Osteoblast (primary cell): Measurements from ENCODE around the gene MAPT. TPM values are rescaled to one million over a fixed set of nuclear protein-coding genes. Genes with fewer than 3 reads are reported as not detected.

Experiments
- DNase-seq: peaks from one replicate; pipeline ENCODE4 v3.0.0; 2011; ENCODE audit warnings: low spot score, mixed read lengths; ENCODE audit not compliant: insufficient read length; ENCODE audit errors: missing footprints
- H2AFZ ChIP-seq: 2 replicates; pipeline ENCODE4 v1.6.0; 2011; ENCODE audit warnings: mild to moderate bottlenecking, low read length
- H3K27ac ChIP-seq: 2 replicates; pipeline ENCODE4 v1.5.1; 2011; ENCODE audit warnings: mild to moderate bottlenecking, low read depth, low read length, moderate library complexity
- H3K27me3 ChIP-seq: 2 replicates; pipeline ENCODE4 v1.6.0; 2012; ENCODE audit warnings: mild to moderate bottlenecking, control low read depth, inconsistent platforms, low read length, moderate library complexity; ENCODE audit not compliant: insufficient read depth
- H3K36me3 ChIP-seq: 2 replicates; pipeline ENCODE4 v1.5.1; 2011; ENCODE audit warnings: mild to moderate bottlenecking, low read length, control low read depth, moderate library complexity; ENCODE audit not compliant: insufficient read depth
- H3K4me1 ChIP-seq: 2 replicates; pipeline ENCODE4 v1.5.1; 2011; ENCODE audit warnings: mild to moderate bottlenecking, low read length, control low read depth, moderate library complexity; ENCODE audit not compliant: insufficient read depth
- H3K4me2 ChIP-seq: 2 replicates; pipeline ENCODE4 v1.6.0; 2011; ENCODE audit warnings: mild to moderate bottlenecking, low read length; ENCODE audit not compliant: insufficient read depth
- H3K4me3 ChIP-seq: fragments of 200-600 bp; sonication (generic); 3 replicates; pipeline ENCODE4 v1.5.1; 2012; ENCODE audit warnings: mild to moderate bottlenecking, low read length, inconsistent platforms; ENCODE audit not compliant: insufficient read depth
- H3K79me2 ChIP-seq: 2 replicates; pipeline ENCODE4 v1.6.0; 2012; ENCODE audit warnings: mild to moderate bottlenecking, low read length, control low read depth, inconsistent platforms; ENCODE audit not compliant: insufficient read depth
- H3K9me3 ChIP-seq: 2 replicates; pipeline ENCODE4 v1.5.1; 2011; ENCODE audit warnings: low read depth, low read length, control low read depth
- H4K20me1 ChIP-seq: 2 replicates; pipeline ENCODE4 v1.6.0; 2012; ENCODE audit warnings: mild to moderate bottlenecking, low read length, control low read depth; ENCODE audit not compliant: insufficient read depth
- total RNA-seq: library from RNA; depleted of rRNA; stranded (reverse); fragments of >200 nt; gene quantifications from 2 replicates; pipeline ENCODE4 v1.2.3, GENCODE V29; 2012
- TF ChIP-seq, protein P1 (sequence below): IDR thresholded peaks from 2 replicates; pipeline ENCODE4 v1.5.1; 2011; ENCODE audit warnings: mild to moderate bottlenecking, low read depth, low read length, moderate library complexity; ENCODE audit errors: extremely low read depth

Gene MAPT
- total RNA-seq, 1 donor = 0.36 TPM

DNA sequence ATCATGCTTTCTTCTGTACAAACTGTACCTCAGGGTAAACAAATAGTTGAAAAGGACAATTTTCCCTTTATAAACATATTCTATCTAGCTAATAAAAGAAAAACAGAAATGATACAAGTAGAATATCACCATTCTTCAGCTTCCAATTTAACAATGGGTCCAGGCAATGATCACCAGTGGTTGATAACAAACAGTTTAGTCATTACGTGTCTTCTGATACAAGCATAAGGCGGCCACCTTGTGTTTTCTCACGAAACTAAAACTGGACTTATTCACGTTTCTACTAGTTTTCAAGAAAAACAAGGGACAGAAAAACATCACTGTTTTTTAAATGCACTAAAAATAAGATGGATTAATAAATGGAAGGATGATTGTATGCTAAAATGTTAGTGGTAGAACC is 163.0 kb downstream of the MAPT start:
- peaks cover 6% of the 10 kb centered on the region for H3K36me3 ChIP-seq
- peaks cover 30% of the 10 kb centered on the region for H4K20me1 ChIP-seq
- no peak for DNase-seq
- TF ChIP-seq, protein P1, sequence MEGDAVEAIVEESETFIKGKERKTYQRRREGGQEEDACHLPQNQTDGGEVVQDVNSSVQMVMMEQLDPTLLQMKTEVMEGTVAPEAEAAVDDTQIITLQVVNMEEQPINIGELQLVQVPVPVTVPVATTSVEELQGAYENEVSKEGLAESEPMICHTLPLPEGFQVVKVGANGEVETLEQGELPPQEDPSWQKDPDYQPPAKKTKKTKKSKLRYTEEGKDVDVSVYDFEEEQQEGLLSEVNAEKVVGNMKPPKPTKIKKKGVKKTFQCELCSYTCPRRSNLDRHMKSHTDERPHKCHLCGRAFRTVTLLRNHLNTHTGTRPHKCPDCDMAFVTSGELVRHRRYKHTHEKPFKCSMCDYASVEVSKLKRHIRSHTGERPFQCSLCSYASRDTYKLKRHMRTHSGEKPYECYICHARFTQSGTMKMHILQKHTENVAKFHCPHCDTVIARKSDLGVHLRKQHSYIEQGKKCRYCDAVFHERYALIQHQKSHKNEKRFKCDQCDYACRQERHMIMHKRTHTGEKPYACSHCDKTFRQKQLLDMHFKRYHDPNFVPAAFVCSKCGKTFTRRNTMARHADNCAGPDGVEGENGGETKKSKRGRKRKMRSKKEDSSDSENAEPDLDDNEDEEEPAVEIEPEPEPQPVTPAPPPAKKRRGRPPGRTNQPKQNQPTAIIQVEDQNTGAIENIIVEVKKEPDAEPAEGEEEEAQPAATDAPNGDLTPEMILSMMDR = no peak
- H3K27ac ChIP-seq = no peak overlapping the region
- H3K4me2 ChIP-seq = no peak overlapping the region
- peaks cover 44% of the 10 kb centered on the region for H3K79me2 ChIP-seq
- no peaks in the 10 kb centered on the region for H3K9me3 ChIP-seq
- no peak overlapping the region for H2AFZ ChIP-seq
- no peak overlapping the region for H3K4me3 ChIP-seq
- no peaks in the 10 kb centered on the region for H3K27me3 ChIP-seq
- peaks cover 21% of the 10 kb centered on the region for H3K4me1 ChIP-seq

GRCh38 chr17:46059486-46059885 is 165.1 kb downstream of the MAPT start:
- H3K79me2 ChIP-seq = peaks cover 47% of the 10 kb centered on the region
- no peaks in the 10 kb centered on the region for H3K9me3 ChIP-seq
- H3K27me3 ChIP-seq = no peaks in the 10 kb centered on the region
- TF ChIP-seq, protein P1 = no peak
- H3K27ac ChIP-seq = no peak overlapping the region
- H4K20me1 ChIP-seq = peaks cover 30% of the 10 kb centered on the region
- H3K4me1 ChIP-seq = peaks cover 24% of the 10 kb centered on the region
- H3K4me3 ChIP-seq = no peak overlapping the region
- H3K36me3 ChIP-seq = peaks cover 6% of the 10 kb centered on the region
- DNase-seq = no peak
- no peak overlapping the region for H2AFZ ChIP-seq
- H3K4me2 ChIP-seq = no peak overlapping the region

DNA sequence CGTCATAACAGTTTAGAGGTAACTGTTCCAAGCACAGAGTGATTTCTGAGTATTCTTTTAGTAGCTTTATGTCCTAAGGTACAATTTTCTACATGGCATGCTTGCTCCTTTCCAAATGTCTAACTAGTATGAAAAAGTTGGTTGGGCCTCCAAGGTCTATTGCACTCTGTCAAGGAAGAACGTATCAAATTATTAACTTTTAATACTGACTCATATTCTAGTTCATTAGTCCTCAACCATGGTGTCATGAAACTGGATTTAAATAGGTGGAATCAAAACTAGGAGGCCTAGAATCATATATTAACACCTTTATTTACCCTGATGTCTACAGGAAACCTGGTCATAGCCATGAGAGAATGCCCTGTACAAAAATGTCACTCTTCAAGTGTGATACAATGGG is 166.1 kb downstream of the MAPT start:
- no peak overlapping the region for H3K27ac ChIP-seq
- H3K4me1 ChIP-seq = peaks cover 24% of the 10 kb centered on the region
- no peak for DNase-seq
- peaks cover 50% of the 10 kb centered on the region for H3K79me2 ChIP-seq
- H3K9me3 ChIP-seq = no peaks in the 10 kb centered on the region
- no peak overlapping the region for H3K4me3 ChIP-seq
- H4K20me1 ChIP-seq = peaks cover 30% of the 10 kb centered on the region
- no peak overlapping the region for H2AFZ ChIP-seq
- peaks cover 6% of the 10 kb centered on the region for H3K36me3 ChIP-seq
- no peak overlapping the region for H3K4me2 ChIP-seq
- TF ChIP-seq, protein P1 = no peak
- no peaks in the 10 kb centered on the region for H3K27me3 ChIP-seq

DNA sequence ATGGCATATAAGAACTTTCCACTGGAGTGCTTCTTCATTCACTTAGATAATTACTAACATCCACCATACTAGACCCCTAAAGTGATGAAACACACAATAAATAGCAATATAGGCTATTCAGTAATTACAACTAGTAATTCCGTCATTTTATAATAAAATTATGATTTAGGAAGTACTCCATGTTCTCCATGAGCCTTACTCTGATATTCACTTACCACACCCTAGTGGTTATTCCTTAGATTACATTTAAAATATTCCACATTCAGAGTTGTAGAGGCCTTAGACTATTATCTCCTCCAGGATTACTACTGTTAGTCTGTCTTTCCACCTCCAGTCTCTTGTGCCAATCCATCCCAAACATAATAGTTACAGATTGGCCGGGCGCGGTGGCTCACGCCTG is 167.1 kb downstream of the MAPT start:
- no peak overlapping the region for H2AFZ ChIP-seq
- peaks cover 53% of the 10 kb centered on the region for H3K79me2 ChIP-seq
- peaks cover 21% of the 10 kb centered on the region for H3K4me1 ChIP-seq
- no peak for DNase-seq
- TF ChIP-seq, protein P1 = peak; percentile 44
- H3K4me3 ChIP-seq = no peak overlapping the region
- H4K20me1 ChIP-seq = peaks cover 26% of the 10 kb centered on the region
- H3K27me3 ChIP-seq = no peaks in the 10 kb centered on the region
- H3K4me2 ChIP-seq = no peak overlapping the region
- H3K27ac ChIP-seq = no peak overlapping the region
- H3K36me3 ChIP-seq = peaks cover 13% of the 10 kb centered on the region
- no peaks in the 10 kb centered on the region for H3K9me3 ChIP-seq
